Tibial nerve (tissue), 3 donors: ENCODE results near the gene KRT36.

Source experiments
- EP300 ChIP-seq, 2 donors: sonication (generic); formaldehyde crosslinking; IDR thresholded peaks; one replicate each; pipeline ENCODE4 v1.6.1; 2017; ENCODE audit warnings: antibody characterized with exemption in 2 of 2, mild to moderate bottlenecking in 1 of 2
- POLR2A ChIP-seq, 2 donors: fragments of 450-650 bp; IDR thresholded peaks; one replicate each; pipeline ENCODE4 v1.6.1; 2017; ENCODE audit warnings: antibody characterized with exemption in 2 of 2, mild to moderate bottlenecking in 2 of 2, moderate library complexity in 2 of 2

GRCh38 chr17:41449008-41449407 is 40.7 kb downstream of the KRT36 start:
- no peak for TF ChIP-seq POLR2A (IDR thresholded peaks at IDR 0.05)
- no peak for TF ChIP-seq EP300 (IDR thresholded peaks at IDR 0.05)
